GM23338 (cell line): ENCODE data around the gene CREB3L4.

Experiments used
- NANOG ChIP-seq: IDR thresholded peaks from 2 replicates; pipeline ENCODE4 v1.6.1; 2016; ENCODE audit warnings: antibody characterized with exemption, borderline replicate concordance
- POLR2AphosphoS5 ChIP-seq: IDR thresholded peaks from 2 replicates; pipeline ENCODE4 v1.6.1; 2016; ENCODE audit warnings: antibody characterized with exemption, low read depth

- TF ChIP-seq POLR2AphosphoS5 (no peak), NANOG (no peak)
These were observed 16.6 kb downstream of the CREB3L4 start for GRCh38 chr1:153984123-153984894.
